ENCODE data around the gene FERMT2.

DNA sequence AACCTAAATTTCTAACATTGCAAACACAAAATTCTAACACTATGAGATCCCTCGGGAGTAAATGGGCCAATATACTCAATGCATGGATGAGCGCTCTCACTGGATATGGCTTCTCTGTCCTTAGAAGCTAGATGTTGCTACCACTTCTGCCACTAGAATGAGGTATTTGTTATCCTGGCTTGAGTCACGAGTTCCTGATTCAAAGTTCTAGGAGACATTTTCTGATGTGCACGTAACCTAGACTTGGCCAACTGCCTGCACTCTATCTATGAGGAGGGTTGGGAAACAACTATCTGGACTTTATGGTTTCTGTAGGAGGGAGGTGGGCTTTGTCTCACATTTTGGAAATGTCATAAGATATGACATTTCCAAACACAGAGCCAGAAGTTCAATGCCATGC is 37.6 kb downstream of the FERMT2 start:
- TF ChIP-seq, protein P1, sequence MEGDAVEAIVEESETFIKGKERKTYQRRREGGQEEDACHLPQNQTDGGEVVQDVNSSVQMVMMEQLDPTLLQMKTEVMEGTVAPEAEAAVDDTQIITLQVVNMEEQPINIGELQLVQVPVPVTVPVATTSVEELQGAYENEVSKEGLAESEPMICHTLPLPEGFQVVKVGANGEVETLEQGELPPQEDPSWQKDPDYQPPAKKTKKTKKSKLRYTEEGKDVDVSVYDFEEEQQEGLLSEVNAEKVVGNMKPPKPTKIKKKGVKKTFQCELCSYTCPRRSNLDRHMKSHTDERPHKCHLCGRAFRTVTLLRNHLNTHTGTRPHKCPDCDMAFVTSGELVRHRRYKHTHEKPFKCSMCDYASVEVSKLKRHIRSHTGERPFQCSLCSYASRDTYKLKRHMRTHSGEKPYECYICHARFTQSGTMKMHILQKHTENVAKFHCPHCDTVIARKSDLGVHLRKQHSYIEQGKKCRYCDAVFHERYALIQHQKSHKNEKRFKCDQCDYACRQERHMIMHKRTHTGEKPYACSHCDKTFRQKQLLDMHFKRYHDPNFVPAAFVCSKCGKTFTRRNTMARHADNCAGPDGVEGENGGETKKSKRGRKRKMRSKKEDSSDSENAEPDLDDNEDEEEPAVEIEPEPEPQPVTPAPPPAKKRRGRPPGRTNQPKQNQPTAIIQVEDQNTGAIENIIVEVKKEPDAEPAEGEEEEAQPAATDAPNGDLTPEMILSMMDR (IDR thresholded peaks at IDR 0.05; ENCODE audit: insufficient read depth, low read depth, low read length): no peak
- TF ChIP-seq EZH2 (IDR thresholded peaks at IDR 0.05; ENCODE audit: insufficient read depth, low read length): no peak
